ENCODE measurements around the gene DAGLA.

DNA sequence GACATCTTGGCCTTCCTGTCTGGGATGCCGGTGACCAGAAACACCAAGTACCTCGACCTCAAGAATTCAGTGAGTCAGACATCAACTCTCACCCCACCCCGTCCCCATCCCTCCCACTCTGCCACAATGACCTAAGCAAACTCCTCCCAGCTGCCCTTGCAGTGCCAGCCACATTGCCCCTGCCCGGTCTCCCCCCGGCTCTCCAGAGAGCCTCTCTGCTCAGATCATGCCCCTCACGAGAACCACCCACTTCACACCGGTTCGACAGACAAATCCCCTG is 48.7 kb downstream of the DAGLA start:
- TF ChIP-seq, protein P1, sequence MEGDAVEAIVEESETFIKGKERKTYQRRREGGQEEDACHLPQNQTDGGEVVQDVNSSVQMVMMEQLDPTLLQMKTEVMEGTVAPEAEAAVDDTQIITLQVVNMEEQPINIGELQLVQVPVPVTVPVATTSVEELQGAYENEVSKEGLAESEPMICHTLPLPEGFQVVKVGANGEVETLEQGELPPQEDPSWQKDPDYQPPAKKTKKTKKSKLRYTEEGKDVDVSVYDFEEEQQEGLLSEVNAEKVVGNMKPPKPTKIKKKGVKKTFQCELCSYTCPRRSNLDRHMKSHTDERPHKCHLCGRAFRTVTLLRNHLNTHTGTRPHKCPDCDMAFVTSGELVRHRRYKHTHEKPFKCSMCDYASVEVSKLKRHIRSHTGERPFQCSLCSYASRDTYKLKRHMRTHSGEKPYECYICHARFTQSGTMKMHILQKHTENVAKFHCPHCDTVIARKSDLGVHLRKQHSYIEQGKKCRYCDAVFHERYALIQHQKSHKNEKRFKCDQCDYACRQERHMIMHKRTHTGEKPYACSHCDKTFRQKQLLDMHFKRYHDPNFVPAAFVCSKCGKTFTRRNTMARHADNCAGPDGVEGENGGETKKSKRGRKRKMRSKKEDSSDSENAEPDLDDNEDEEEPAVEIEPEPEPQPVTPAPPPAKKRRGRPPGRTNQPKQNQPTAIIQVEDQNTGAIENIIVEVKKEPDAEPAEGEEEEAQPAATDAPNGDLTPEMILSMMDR (IDR thresholded peaks at IDR 0.05), result no peak
- TF ChIP-seq POLR2AphosphoS5 (IDR thresholded peaks at IDR 0.05) (no peak), EP300 (IDR thresholded peaks at IDR 0.05; ENCODE audit: low read depth) (no peak), POLR2A (IDR thresholded peaks at IDR 0.05) (no peak)
